Activated naive CD8-positive, alpha-beta T cell treated with anti-CD3 and anti-CD28 coated beads, Interleukin-2, amount 10 ng/mL, durations not matched to agents 7 days and 5 days (primary cell): ENCODE results near the gene ABR. TPM values are rescaled to one million over a fixed set of nuclear protein-coding genes. Genes with fewer than 3 reads are reported as not detected.

Experiments
- ATAC-seq: fragments of 150-1000 bp; cut with Tn5 transposase; one replicate; pipeline ENCODE4 v1.10.0; 2021; ENCODE audit warnings: low read depth, moderate library complexity
- POLR2A ChIA-PET: fragments of 350-600 bp; sonication (Branson Sonifier 250); formaldehyde crosslinking; loops from one replicate; lab custom pipeline; 2021; ENCODE audit warnings: antibody characterized with exemption; lab: Charles Lee
- DNase-seq: peaks from one replicate; pipeline ENCODE4 v3.0.0; 2021
- H3K27ac Mint-ChIP-seq: one replicate; pipeline ENCODE4 v1.8.0; 2022; ENCODE audit warnings: mild to moderate bottlenecking, mixed read lengths
- H3K27me3 Mint-ChIP-seq: one replicate; pipeline ENCODE4 v1.8.0; 2022; ENCODE audit warnings: mild to moderate bottlenecking, moderate library complexity, mixed read lengths
- H3K36me3 Mint-ChIP-seq: one replicate; pipeline ENCODE4 v1.8.0; 2021; ENCODE audit warnings: mild to moderate bottlenecking, mixed read lengths
- H3K4me1 Mint-ChIP-seq: one replicate; pipeline ENCODE4 v1.8.0; 2021; ENCODE audit warnings: mixed read lengths
- H3K4me3 Mint-ChIP-seq: one replicate; pipeline ENCODE4 v1.8.0; 2022; ENCODE audit warnings: mild to moderate bottlenecking, moderate library complexity, mixed read lengths
- H3K9me3 Mint-ChIP-seq: one replicate; pipeline ENCODE4 v1.8.0; 2021; ENCODE audit warnings: mixed read lengths
- total RNA-seq, 2 experiments: library from RNA; stranded (reverse); gene quantifications; one replicate each; pipeline ENCODE4 v1.2.3, GENCODE V29; 2021

ABR gene
- total RNA-seq, 2 experiments from 2014 or later = 156 to 158 TPM

DNA sequence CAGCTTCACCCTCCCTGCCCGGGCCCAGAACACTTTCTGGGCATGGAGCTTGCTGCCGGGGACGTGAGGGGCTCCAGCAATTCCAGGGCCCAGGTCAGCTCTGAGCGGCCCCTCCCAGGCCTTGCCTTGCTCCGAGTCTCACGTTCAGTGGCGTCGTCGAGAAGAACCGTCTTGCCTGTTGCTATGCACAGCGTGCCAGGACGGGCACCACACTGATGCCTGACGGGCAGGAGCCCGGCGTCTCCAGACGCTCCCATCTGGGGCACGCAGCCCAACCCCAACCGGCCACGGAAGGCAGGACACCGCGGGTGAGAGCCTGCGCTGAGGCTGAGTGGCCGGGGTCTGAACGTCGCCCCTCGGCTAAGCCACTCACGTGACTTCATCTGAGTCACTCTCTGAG, 155.7 kb downstream of the ABR start:
- ATAC-seq = no peak
- Mint-ChIP-seq H3K4me3 (no peak overlapping the region), H3K9me3 (no peaks in the 10 kb centered on the region), H3K27me3 (no peaks in the 10 kb centered on the region), H3K4me1 (no peaks in the 10 kb centered on the region), H3K27ac (no peak overlapping the region), H3K36me3 (peaks cover under 1% of the 10 kb centered on the region)
- POLR2A ChIA-PET = no interaction called here
- DNase-seq = no peak

DNA sequence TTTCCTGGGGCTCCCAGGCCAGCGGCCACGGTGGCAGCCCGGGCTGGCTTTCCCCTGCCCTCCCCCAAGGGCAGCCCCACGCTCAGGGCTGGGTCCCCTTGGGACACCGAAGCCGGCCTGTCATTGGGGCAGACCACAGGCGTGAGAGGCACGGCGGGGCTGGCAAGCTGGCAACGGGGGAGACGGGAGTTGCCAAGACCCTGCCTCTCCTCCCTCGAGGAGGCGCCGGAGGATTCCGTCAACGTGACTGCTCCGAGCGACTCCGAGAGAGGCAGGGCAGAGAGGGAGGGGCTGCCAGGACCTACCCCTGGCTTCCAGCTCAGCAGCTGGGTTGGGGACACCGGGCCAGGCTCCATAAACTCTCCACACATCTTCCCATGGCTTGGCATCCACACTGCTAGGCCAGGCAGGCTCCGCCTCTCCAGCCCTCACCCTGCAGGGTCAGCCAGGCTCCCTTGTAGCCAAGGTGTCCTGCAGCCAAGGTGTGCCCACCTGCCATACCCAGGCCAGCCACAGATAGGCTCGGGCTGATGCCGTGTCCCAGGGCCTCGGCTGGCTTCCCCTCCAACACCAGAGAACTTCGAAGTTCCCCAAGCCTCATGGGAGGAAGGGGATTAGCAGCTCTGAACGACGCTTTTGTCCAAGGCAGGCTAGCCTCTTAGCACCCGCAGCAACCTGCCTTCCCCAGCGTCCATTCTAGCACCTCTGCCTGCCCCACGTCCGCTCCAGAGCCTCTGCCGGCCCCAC, 157.3 kb downstream of the ABR start:
- POLR2A ChIA-PET = interaction anchor here (0.6 kb wide), 1 partner anchor 232 kb away, joined by 8 read pairs; no protein-coding TSS in a partner anchor
- H3K4me1 Mint-ChIP-seq = no peaks in the 10 kb centered on the region
- no peak overlapping the region for H3K27ac Mint-ChIP-seq

GRCh38 chr17:1021147-1021546, 158.6 kb downstream of the ABR start:
- POLR2A ChIA-PET = no interaction called here
- DNase-seq (no peak), ATAC-seq (no peak)
- Mint-ChIP-seq H3K4me1 (no peaks in the 10 kb centered on the region), H3K9me3 (no peaks in the 10 kb centered on the region), H3K27ac (no peak overlapping the region), H3K36me3 (peaks cover 2% of the 10 kb centered on the region), H3K27me3 (no peaks in the 10 kb centered on the region), H3K4me3 (no peak overlapping the region)

More for the DNA sequence above, 157.3 kb downstream of the ABR start:
- Mint-ChIP-seq H3K4me3 (no peak overlapping the region), H3K36me3 (peaks cover 2% of the 10 kb centered on the region), H3K9me3 (no peaks in the 10 kb centered on the region), H3K27me3 (no peaks in the 10 kb centered on the region)
- no peak for DNase-seq
- no peak for ATAC-seq

GRCh38 chr17:1019451-1019850, 160.3 kb downstream of the ABR start:
- no peak for ATAC-seq
- H3K27ac Mint-ChIP-seq = no peak overlapping the region
- POLR2A ChIA-PET = no interaction called here

DNA sequence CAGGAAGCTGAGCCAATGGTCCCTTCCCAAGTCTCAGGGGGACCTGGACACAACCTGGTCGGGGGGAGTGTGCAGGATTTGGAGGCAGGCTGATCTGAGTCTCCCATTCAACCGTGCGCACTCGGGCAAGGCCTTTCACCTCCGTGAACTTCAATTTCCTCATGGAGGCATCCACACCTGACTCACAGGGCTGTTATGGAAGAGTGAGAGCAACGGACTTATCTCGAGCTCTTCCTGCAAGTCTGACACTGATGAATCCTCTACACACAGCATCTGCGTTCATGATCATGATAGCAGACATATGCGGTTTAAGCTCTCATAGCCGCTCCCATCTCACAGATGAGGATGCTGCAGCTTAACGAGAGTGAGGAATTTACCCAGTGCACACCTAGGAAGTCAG, 161.2 kb downstream of the ABR start:
- ATAC-seq (no peak), DNase-seq (no peak)
- POLR2A ChIA-PET = interaction anchor here (0.6 kb wide), 1 partner anchor 318 kb away, joined by 3 read pairs; no protein-coding TSS in a partner anchor
- Mint-ChIP-seq H3K27ac (no peak overlapping the region), H3K36me3 (peaks cover 2% of the 10 kb centered on the region), H3K4me3 (no peak overlapping the region), H3K9me3 (no peaks in the 10 kb centered on the region), H3K4me1 (no peaks in the 10 kb centered on the region), H3K27me3 (no peaks in the 10 kb centered on the region)

More at GRCh38 chr17:1019451-1019850, 160.3 kb downstream of the ABR start:
- Mint-ChIP-seq H3K9me3 (no peaks in the 10 kb centered on the region), H3K36me3 (peaks cover 2% of the 10 kb centered on the region), H3K4me1 (no peaks in the 10 kb centered on the region), H3K4me3 (no peak overlapping the region), H3K27me3 (no peaks in the 10 kb centered on the region)
- no peak for DNase-seq

DNA sequence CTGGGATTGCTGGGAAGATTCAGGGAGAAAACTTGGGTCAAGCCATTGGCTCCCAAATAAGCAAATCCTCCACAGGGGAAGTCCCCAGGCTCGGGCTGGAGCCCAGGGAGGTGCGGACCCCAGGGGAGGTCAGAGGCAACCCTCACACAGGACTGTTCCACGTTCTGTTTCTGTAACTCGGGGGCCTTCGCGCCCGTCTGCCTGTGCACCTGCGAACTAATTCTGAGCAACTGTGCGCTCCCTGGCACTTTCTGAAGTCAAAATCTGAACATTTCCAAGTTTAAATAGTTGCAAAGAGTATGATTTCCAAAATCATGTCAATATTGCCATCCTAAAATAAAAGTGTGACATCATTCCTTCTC, 166.1 kb downstream of the ABR start:
- ATAC-seq (no peak), DNase-seq (no peak)
- Mint-ChIP-seq H3K4me1 (no peaks in the 10 kb centered on the region), H3K27ac (no peak overlapping the region), H3K9me3 (no peaks in the 10 kb centered on the region), H3K4me3 (no peak overlapping the region), H3K27me3 (no peaks in the 10 kb centered on the region), H3K36me3 (no peaks in the 10 kb centered on the region)
- POLR2A ChIA-PET = no interaction called here

DNA sequence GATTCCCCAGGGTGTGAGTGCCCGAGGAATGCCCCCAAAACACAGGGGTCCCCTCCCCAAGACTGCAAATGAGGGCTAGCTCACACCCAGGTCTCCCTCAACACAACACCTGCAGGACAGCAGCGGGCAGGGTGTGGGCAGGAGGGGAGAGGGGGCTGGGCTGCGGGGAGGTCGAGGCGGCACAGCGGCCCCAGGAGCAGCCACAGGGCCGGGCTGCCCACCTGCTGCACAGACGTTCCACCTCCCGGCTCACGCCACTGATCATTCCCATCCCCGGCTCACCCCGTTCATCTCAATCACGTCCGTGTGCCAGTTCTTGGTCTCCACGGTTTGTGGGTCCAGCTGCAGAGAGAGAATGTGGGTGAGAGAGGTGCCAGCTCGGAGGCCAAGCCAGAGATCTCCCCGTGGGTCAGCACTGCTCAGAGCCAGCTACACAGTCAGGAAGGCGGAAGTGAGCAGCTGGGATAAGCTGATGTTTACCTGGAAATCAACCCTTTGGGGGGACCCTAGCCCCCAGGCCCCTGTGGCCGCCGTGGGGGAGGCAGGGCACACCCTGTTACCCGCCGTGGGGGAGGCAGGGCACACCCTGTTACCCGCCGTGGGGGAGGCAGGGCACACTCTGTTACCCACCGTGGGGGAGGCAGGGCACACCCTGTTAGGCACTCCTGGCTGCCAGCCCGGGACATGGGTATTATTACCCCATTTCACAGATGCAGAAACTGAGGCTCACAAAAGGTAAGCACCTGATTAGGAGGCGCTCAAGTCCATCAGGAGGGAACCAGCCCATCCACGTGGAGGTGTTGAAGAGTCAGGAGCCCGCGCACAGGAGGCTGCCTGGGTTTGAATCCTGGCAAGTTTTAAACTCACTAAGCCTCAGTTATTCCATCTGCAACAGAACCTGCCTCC, 166.7 kb downstream of the ABR start:
- H3K4me1 Mint-ChIP-seq = no peaks in the 10 kb centered on the region
- H3K27me3 Mint-ChIP-seq = no peaks in the 10 kb centered on the region
- no peak for ATAC-seq
- H3K9me3 Mint-ChIP-seq = no peaks in the 10 kb centered on the region
- DNase-seq = no peak
- no peaks in the 10 kb centered on the region for H3K36me3 Mint-ChIP-seq
- no peak overlapping the region for H3K4me3 Mint-ChIP-seq
- no peak overlapping the region for H3K27ac Mint-ChIP-seq
- POLR2A ChIA-PET = no interaction called here

DNA sequence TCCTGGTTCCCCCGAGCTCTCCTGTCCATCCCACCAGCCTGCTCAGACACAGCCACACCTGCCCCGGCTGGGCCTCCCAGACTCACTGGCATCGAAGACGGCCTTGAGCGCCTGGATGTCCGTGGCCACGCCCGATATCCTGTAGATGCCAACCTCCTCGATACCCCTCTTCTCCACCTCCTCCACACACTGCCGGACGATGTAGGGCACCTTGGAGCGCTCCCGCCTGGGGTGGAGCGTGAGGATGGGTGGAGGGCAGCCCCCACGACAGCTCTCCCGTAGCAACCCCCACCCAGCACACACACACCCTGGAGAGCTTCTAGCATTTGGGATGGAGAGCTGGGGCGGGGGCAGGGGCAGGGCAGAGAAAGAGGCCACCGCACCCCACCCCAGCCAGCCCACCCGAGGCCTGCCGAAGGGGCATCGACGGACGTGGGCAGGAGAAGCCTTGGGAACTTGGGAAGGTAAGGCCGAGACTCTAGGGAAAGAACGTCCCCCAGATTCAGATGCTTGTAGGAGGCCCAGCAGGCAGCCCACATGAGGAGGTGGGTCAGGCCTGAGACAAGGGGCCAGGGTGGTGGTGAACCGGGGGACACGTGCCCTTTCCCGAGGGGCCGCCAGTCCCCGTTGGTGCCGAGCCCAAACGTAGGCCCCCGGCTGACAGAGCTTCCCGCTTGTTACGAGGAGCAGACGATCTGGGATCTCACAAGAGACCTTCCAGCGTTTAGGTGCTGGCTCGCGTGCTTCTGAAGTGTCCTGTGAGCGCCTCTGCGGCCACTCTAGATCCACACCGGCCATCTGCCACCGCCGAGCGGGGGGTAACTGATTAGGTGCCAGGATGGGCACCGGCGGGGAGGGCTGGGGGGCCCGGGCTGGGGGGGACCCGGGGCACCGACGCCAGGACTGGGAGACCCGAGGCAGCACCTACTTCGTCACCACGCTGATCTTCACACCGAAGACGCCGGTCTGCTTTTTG, 167.7 kb downstream of the ABR start:
- H3K27ac Mint-ChIP-seq = no peak overlapping the region
- POLR2A ChIA-PET = no interaction called here

DNA sequence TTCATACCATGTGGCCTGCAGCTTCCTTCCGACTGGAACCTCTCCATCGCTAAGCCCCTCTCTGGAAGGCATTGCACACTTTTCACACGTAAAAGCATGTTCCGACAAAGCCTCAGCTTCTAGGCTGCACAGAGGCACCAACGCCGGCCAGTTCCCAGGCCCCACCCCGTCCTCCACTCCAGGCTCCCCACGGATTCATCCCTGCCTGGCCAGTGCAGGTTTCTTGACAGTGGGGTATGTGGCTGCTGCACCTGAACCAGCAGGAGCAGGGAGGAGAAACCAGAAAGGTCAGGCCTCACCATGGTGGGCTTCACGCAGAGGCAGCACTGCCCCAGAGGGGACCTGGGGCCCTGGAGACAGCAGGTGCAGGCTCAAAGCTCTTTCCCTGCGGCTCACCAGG, 168.6 kb downstream of the ABR start:
- H3K27me3 Mint-ChIP-seq = no peaks in the 10 kb centered on the region
- H3K4me1 Mint-ChIP-seq = no peaks in the 10 kb centered on the region
- H3K4me3 Mint-ChIP-seq = no peak overlapping the region
- POLR2A ChIA-PET = no interaction called here
- no peaks in the 10 kb centered on the region for H3K9me3 Mint-ChIP-seq
- DNase-seq (no peak), ATAC-seq (no peak)
- H3K27ac Mint-ChIP-seq = no peak overlapping the region
- H3K36me3 Mint-ChIP-seq = no peaks in the 10 kb centered on the region

More for the DNA sequence above, 167.7 kb downstream of the ABR start:
- DNase-seq = no peak
- Mint-ChIP-seq H3K9me3 (no peaks in the 10 kb centered on the region), H3K4me3 (no peak overlapping the region), H3K27me3 (no peaks in the 10 kb centered on the region), H3K36me3 (no peaks in the 10 kb centered on the region), H3K4me1 (no peaks in the 10 kb centered on the region)
- ATAC-seq = no peak

DNA sequence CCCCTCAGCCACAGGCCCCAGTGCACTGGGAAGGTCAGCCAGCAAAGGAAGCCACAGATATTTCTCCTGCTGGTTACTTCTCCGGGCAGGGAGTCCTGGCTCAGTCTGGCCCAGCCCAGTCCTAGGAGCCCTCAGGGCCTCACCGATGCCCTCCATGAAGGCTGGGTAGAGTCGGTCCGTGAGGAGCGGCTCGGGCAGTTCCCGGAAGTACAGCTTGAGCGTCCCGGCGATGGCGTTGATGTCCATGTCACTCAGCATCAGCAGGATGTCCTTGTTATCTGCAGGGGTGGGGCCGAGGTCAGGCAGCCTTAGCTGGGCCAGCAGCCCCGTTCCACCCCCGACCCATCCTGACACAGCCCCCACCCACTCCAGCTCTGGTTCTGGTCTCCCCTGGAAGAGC, 169.2 kb downstream of the ABR start:
- H3K4me3 Mint-ChIP-seq = no peak overlapping the region

DNA sequence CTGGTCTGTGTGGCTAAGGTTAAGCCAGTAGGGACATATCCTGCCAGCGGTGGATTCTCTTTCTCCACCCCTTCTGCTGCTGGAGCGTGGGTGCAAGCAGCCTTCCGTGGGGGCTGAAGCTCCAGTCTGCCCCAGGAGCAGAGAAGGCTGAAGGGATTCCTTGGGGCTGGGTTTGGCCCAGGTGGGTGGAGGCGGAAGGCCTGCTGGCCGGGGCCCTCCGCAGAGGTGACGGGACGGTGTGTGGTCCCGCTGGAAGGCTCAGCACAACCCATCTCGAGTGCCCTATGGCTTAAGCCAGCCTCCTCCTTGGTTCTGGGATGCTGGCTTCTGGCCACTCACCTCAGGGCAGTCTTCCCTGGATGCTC, 169.7 kb downstream of the ABR start:
- peaks cover 7% of the 10 kb centered on the region for H3K36me3 Mint-ChIP-seq
- peaks cover 4% of the 10 kb centered on the region for H3K4me1 Mint-ChIP-seq
- POLR2A ChIA-PET = no interaction called here
- H3K27me3 Mint-ChIP-seq = no peaks in the 10 kb centered on the region
- ATAC-seq = no peak
- DNase-seq = no peak
- no peak overlapping the region for H3K27ac Mint-ChIP-seq
- no peak overlapping the region for H3K4me3 Mint-ChIP-seq
- H3K9me3 Mint-ChIP-seq = no peaks in the 10 kb centered on the region

More for the DNA sequence above, 169.2 kb downstream of the ABR start:
- Mint-ChIP-seq H3K4me1 (peaks cover 1% of the 10 kb centered on the region), H3K36me3 (peaks cover 2% of the 10 kb centered on the region), H3K27ac (no peak overlapping the region), H3K27me3 (no peaks in the 10 kb centered on the region), H3K9me3 (no peaks in the 10 kb centered on the region)
- POLR2A ChIA-PET = no interaction called here
- no peak for ATAC-seq
- no peak for DNase-seq

DNA sequence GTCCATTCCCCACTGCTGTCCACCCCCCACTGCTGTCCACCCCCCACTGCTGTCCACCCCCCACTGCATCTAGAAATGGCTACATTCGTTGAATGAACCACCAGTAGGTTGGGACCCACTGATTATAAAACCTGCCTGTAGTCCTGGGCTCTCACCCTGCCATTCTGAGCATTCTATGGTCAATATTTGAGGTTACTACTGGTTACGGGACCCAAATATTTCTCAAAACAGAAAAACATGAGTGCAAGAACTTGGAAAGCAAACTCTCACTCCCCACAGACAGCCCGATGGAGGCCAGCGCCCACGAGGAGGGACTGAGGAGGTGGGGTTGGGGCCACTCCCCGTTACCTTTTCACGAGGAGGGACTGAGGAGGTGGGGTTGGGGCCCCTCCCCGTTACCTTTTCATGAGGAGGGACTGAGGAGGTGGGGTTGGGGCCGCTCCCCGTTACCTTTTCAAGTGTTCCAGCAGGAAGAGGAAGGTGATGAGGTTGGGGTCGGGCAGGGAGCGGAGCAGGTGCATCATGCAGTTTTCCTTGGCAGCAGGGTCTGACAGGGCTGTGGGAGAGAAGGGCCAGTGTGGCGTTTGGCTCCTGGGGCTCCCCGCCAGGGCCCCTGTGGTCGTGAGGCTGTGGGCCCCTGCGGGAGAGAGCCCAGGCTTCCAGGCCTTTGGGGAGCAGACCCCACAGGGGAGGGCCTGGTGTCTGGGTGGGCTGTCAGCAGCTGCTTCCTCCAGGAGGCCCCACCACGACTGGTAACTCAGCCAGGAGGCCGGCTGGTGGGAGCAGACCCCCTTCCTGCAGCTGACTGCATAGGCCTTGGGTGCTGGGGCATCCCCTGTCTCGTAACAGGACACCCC, 170.3 kb downstream of the ABR start:
- peaks cover 4% of the 10 kb centered on the region for H3K4me1 Mint-ChIP-seq
- H3K27me3 Mint-ChIP-seq = no peaks in the 10 kb centered on the region
- peak overlapping the region; percentile 34 for H3K27ac Mint-ChIP-seq
- no peak overlapping the region for H3K4me3 Mint-ChIP-seq
- POLR2A ChIA-PET = no interaction called here
- H3K36me3 Mint-ChIP-seq = peaks cover 7% of the 10 kb centered on the region
- ATAC-seq (no peak), DNase-seq (no peak)
- no peaks in the 10 kb centered on the region for H3K9me3 Mint-ChIP-seq
